IMR-90 (cell line): ENCODE results near the gene EVI5. TPM values are rescaled to one million over a fixed set of nuclear protein-coding genes. Genes with fewer than 3 reads are reported as not detected.

ENCODE experiments used
- ATAC-seq: fragments of 200-7000 bp; cut with Tn5 transposase; 2 replicates; pipeline ENCODE4 v1.9.1; 2020; ENCODE audit warnings: low read depth, mild to moderate bottlenecking, moderate library complexity
- BruUV-seq: library from RNA; stranded (reverse); fragments of 400-500 nt; replicated peaks from 2 replicates; lab custom pipeline; 2021; lab: Mats Ljungman, UMichigan
- CTCF ChIA-PET: fragments of 300-600 bp; formaldehyde crosslinking; extraction: SDS; loops from one replicate; lab custom pipeline; 2021; ENCODE audit warnings: antibody characterized with exemption; lab: Yijun Ruan, JAX
- POLR2A ChIA-PET: fragments of 300-600 bp; sonication (Branson Sonifier 250); formaldehyde crosslinking; loops from one replicate; lab custom pipeline; 2022; ENCODE audit warnings: antibody characterized with exemption; ENCODE audit not compliant: unreplicated experiment; lab: Charles Lee
- DNase-seq: peaks from one replicate; pipeline ENCODE4 v3.0.0; 2013
- H2AFZ ChIP-seq: replicated peaks from 2 replicates; pipeline ENCODE3; 2013; ENCODE audit warnings: low read length, mild to moderate bottlenecking; ENCODE audit not compliant: poor library complexity
- H2AK5ac ChIP-seq: 2 replicates; pipeline ENCODE4 v1.6.1; 2013; ENCODE audit warnings: low read depth, low read length, inconsistent platforms
- H2AK9ac ChIP-seq: replicated peaks from 2 replicates; pipeline ENCODE3; 2013; ENCODE audit warnings: mild to moderate bottlenecking, low read depth, low read length, moderate library complexity; ENCODE audit not compliant: poor library complexity
- H2BK120ac ChIP-seq: 2 replicates; pipeline ENCODE4 v1.6.1; 2013; ENCODE audit warnings: low read depth, low read length, inconsistent platforms
- H2BK15ac ChIP-seq: 3 replicates; pipeline ENCODE4 v1.6.1; 2013; ENCODE audit warnings: low read depth, low read length, inconsistent platforms
- H2BK20ac ChIP-seq: 2 replicates; pipeline ENCODE4 v1.6.1; 2013; ENCODE audit warnings: low read depth, mild to moderate bottlenecking, inconsistent platforms, low read length, moderate library complexity
- H2BK5ac ChIP-seq: 2 replicates; pipeline ENCODE4 v1.6.1; 2013; ENCODE audit warnings: mild to moderate bottlenecking, low read depth, low read length, inconsistent platforms; ENCODE audit not compliant: poor library complexity, severe bottlenecking
- H3K14ac ChIP-seq: replicated peaks from 2 replicates; pipeline ENCODE4 v1.6.1; 2013; ENCODE audit warnings: low read depth, low read length, inconsistent platforms
- H3K18ac ChIP-seq: 2 replicates; pipeline ENCODE4 v1.6.1; 2013; ENCODE audit warnings: low read depth, low read length, control low read depth
- H3K23ac ChIP-seq: 2 replicates; pipeline ENCODE4 v1.6.1; 2013; ENCODE audit warnings: low read depth, low read length, inconsistent platforms
- H3K27ac ChIP-seq: 2 replicates; pipeline ENCODE4 v1.5.1; 2013; ENCODE audit warnings: mild to moderate bottlenecking, control low read depth, low read length; ENCODE audit not compliant: insufficient read depth
- H3K27me3 ChIP-seq: 2 replicates; pipeline ENCODE4 v1.6.1; 2013; ENCODE audit warnings: low read length; ENCODE audit not compliant: control insufficient read depth, insufficient read depth
- H3K36me3 ChIP-seq: 2 replicates; pipeline ENCODE4 v1.6.1; 2013; ENCODE audit warnings: low read length, mixed read lengths; ENCODE audit not compliant: control insufficient read depth, insufficient read depth
- H3K4ac ChIP-seq: 2 replicates; pipeline ENCODE4 v1.6.1; 2013; ENCODE audit warnings: low read depth, low read length, inconsistent platforms
- H3K4me1 ChIP-seq: 2 replicates; pipeline ENCODE4 v1.6.1; 2013; ENCODE audit warnings: low read length, mixed read lengths; ENCODE audit not compliant: control insufficient read depth, insufficient read depth
- H3K4me2 ChIP-seq: 2 replicates; pipeline ENCODE4 v1.6.1; 2013; ENCODE audit warnings: low read depth, mild to moderate bottlenecking, control low read depth, low read length, moderate library complexity
- H3K4me3 ChIP-seq: 2 replicates; pipeline ENCODE4 v1.5.1; 2013; ENCODE audit warnings: low read depth, mild to moderate bottlenecking, control low read depth, low read length, moderate library complexity; ENCODE audit not compliant: insufficient read depth
- H3K56ac ChIP-seq: 2 replicates; pipeline ENCODE4 v1.6.1; 2013; ENCODE audit warnings: low read length, inconsistent platforms; ENCODE audit not compliant: insufficient read depth; ENCODE audit errors: extremely low read depth
- H3K79me1 ChIP-seq, 2 experiments: 2 replicates each; pipeline ENCODE4 v1.6.1; 2013; ENCODE audit warnings: low read length in 2 of 2, inconsistent platforms in 1 of 2, low read depth in 1 of 2
- H3K9ac ChIP-seq: 2 replicates; pipeline ENCODE4 v1.6.1; 2013; ENCODE audit warnings: low read depth, low read length, control low read depth
- H3K9me1 ChIP-seq: 2 replicates; pipeline ENCODE4 v1.6.1; 2013; ENCODE audit warnings: low read length, inconsistent platforms; ENCODE audit not compliant: insufficient read depth
- H3K9me3 ChIP-seq: 2 replicates; pipeline ENCODE4 v1.6.1; 2013; ENCODE audit warnings: low read length; ENCODE audit not compliant: control insufficient read depth, insufficient read depth
- H4K20me1 ChIP-seq: 2 replicates; pipeline ENCODE4 v1.6.1; 2013; ENCODE audit warnings: low read length, inconsistent platforms; ENCODE audit not compliant: insufficient read depth
- H4K5ac ChIP-seq: 2 replicates; pipeline ENCODE4 v1.6.1; 2013; ENCODE audit warnings: mild to moderate bottlenecking, low read depth, low read length, control low read depth
- H4K8ac ChIP-seq, 2 experiments: 2 replicates each; pipeline ENCODE4 v1.6.1; 2013; ENCODE audit warnings: low read depth in 2 of 2, low read length in 2 of 2, control low read depth in 1 of 2, inconsistent platforms in 1 of 2
- H4K91ac ChIP-seq: 2 replicates; pipeline ENCODE4 v1.6.1; 2013; ENCODE audit warnings: low read depth, low read length, inconsistent platforms; ENCODE audit not compliant: insufficient read depth
- BHLHE40 ChIP-seq: fragments of 150-350 bp; IDR thresholded peaks from 2 replicates; pipeline ENCODE4 v1.6.1; 2016; ENCODE audit warnings: mild to moderate bottlenecking, low read depth, low read length
- CHD1 ChIP-seq: IDR thresholded peaks from 2 replicates; pipeline ENCODE4 v1.6.1; 2012; ENCODE audit warnings: low read depth, low read length, improper control_type of control experiment
- FOS ChIP-seq: fragments of 150-350 bp; IDR thresholded peaks from 2 replicates; pipeline ENCODE4 v1.6.1; 2016; ENCODE audit warnings: low read depth, low read length
- MAFK ChIP-seq: IDR thresholded peaks from 2 replicates; pipeline ENCODE4 v1.6.1; 2012; ENCODE audit warnings: low read depth, low read length, improper control_type of control experiment
- MAZ ChIP-seq: IDR thresholded peaks from 2 replicates; pipeline ENCODE4 v1.6.1; 2012; ENCODE audit warnings: low read depth, mild to moderate bottlenecking, low read length, improper control_type of control experiment, moderate library complexity, borderline replicate concordance
- MXI1 ChIP-seq: IDR thresholded peaks from 2 replicates; pipeline ENCODE4 v1.6.1; 2012; ENCODE audit warnings: low read depth, mild to moderate bottlenecking, low read length, moderate library complexity, borderline replicate concordance
- NFE2L2 ChIP-seq: fragments of 150-350 bp; IDR thresholded peaks from 2 replicates; pipeline ENCODE4 v1.6.1; 2016; ENCODE audit warnings: low read depth, mild to moderate bottlenecking, low read length
- POLR2A ChIP-seq: IDR thresholded peaks from 2 replicates; pipeline ENCODE4 v1.6.1; 2012; ENCODE audit warnings: mild to moderate bottlenecking, low read depth, low read length
- RAD21 ChIP-seq: IDR thresholded peaks from 2 replicates; pipeline ENCODE4 v1.6.1; 2012; ENCODE audit warnings: low read length, improper control_type of control experiment
- RCOR1 ChIP-seq: IDR thresholded peaks from 2 replicates; pipeline ENCODE4 v1.6.1; 2012; ENCODE audit warnings: mild to moderate bottlenecking, low read length, improper control_type of control experiment; ENCODE audit not compliant: insufficient replicate concordance
- RFX5 ChIP-seq: IDR thresholded peaks from 2 replicates; pipeline ENCODE4 v1.8.0; 2012; ENCODE audit warnings: low read depth, mild to moderate bottlenecking, low read length, moderate library complexity
- SMC3 ChIP-seq: fragments of 150-350 bp; IDR thresholded peaks from 2 replicates; pipeline ENCODE4 v1.6.1; 2016; ENCODE audit warnings: low read depth, mild to moderate bottlenecking, antibody characterized with exemption, low read length, moderate library complexity
- WGBS, 2 experiments: methylation state at CpG; one replicate each; pipeline versions ENCODE4 v1.1.5 to v1.1.7; 2013; ENCODE audit warnings: missing lambda C conversion rate in 2 of 2; ENCODE audit not compliant: insufficient read length in 1 of 2; ENCODE audit errors: extremely low coverage in 2 of 2; 5-methylcytosine and 5-hydroxymethylcytosine counted together
- dilution Hi-C: fragments of 300-500 bp; cut with HindIII; formaldehyde crosslinking; loops from one replicate; pipeline ENCODE4 v1.14.3; 2018; ENCODE audit warnings: low sequenced_read_pairs; ENCODE audit not compliant: unreplicated experiment
- in situ Hi-C: fragments of 300-500 bp; cut with MboI; formaldehyde crosslinking; loops from 3 replicates; pipeline ENCODE4 v1.14.3; 2019; ENCODE audit warnings: low sequenced_read_pairs, inconsistent platforms, mixed read lengths
- intact Hi-C: fragments of 100-400 bp; cut with micrococcal nuclease; formaldehyde crosslinking; loops from 2 replicates; pipeline ENCODE4 v1.10.0; 2022
- polyA plus RNA-seq, 3 experiments: library from polyadenylated mRNA; depleted of rRNA; stranded (reverse); fragments of >200 nt; gene quantifications; 2 replicates each; pipeline ENCODE4 v1.2.3, GENCODE V29; 2012; ENCODE audit warnings: low replicate concordance in 1 of 3
- total RNA-seq: library from RNA; depleted of rRNA; stranded (reverse); fragments of >200 nt; gene quantifications from 2 replicates; pipeline ENCODE4 v1.2.3, GENCODE V29; 2012
- TF ChIP-seq, protein P1 (sequence below): fragments of 150-350 bp; IDR thresholded peaks from 2 replicates; pipeline ENCODE4 v1.6.1; 2017; ENCODE audit warnings: mild to moderate bottlenecking, antibody characterized with exemption, low read length, low read depth
- TF ChIP-seq, protein P2 (sequence below): fragments of 150-350 bp; IDR thresholded peaks from 2 replicates; pipeline ENCODE4 v1.6.1; 2016; ENCODE audit warnings: low read depth, mild to moderate bottlenecking, low read length, moderate library complexity, borderline replicate concordance
- TF ChIP-seq, protein P3 (sequence below): conservative IDR thresholded peaks from 2 replicates; pipeline ENCODE4 v1.5.1; 2012; ENCODE audit warnings: mild to moderate bottlenecking, low read depth, low read length, improper control_type of control experiment

Gene EVI5
- total and polyA plus RNA-seq, 2 of the 4 experiments (the other 2 are of a cell fraction), result 13.9 to 26.9 TPM

DNA sequence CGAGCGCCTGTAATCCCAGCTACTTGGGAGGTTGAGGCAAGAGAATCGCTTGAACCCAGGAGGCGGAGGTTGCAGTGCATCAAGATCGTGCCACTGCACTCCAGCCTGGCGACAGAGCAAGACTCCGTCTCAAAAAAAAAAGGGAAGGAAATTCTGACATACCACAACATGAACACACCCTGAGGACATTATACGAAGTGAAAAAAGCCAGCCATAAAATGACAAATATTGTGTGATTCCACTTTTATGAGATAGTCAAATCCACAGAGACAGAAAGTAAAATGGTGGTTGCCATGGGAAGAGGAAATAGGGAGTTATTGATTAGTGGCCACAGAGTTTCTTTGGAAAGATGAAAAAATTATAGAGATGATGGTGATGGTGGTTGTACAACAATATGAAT lies 41.7 kb downstream of the EVI5 start:
- TF ChIP-seq, protein P1, sequence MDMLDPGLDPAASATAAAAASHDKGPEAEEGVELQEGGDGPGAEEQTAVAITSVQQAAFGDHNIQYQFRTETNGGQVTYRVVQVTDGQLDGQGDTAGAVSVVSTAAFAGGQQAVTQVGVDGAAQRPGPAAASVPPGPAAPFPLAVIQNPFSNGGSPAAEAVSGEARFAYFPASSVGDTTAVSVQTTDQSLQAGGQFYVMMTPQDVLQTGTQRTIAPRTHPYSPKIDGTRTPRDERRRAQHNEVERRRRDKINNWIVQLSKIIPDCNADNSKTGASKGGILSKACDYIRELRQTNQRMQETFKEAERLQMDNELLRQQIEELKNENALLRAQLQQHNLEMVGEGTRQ, result no peak
- TF ChIP-seq, protein P2, sequence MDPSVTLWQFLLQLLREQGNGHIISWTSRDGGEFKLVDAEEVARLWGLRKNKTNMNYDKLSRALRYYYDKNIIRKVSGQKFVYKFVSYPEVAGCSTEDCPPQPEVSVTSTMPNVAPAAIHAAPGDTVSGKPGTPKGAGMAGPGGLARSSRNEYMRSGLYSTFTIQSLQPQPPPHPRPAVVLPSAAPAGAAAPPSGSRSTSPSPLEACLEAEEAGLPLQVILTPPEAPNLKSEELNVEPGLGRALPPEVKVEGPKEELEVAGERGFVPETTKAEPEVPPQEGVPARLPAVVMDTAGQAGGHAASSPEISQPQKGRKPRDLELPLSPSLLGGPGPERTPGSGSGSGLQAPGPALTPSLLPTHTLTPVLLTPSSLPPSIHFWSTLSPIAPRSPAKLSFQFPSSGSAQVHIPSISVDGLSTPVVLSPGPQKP, result no peak
- TF ChIP-seq CHD1, result no peak
- no peak for TF ChIP-seq SMC3
- no peak for TF ChIP-seq POLR2A
- no peak for TF ChIP-seq RAD21
- TF ChIP-seq, protein P3, sequence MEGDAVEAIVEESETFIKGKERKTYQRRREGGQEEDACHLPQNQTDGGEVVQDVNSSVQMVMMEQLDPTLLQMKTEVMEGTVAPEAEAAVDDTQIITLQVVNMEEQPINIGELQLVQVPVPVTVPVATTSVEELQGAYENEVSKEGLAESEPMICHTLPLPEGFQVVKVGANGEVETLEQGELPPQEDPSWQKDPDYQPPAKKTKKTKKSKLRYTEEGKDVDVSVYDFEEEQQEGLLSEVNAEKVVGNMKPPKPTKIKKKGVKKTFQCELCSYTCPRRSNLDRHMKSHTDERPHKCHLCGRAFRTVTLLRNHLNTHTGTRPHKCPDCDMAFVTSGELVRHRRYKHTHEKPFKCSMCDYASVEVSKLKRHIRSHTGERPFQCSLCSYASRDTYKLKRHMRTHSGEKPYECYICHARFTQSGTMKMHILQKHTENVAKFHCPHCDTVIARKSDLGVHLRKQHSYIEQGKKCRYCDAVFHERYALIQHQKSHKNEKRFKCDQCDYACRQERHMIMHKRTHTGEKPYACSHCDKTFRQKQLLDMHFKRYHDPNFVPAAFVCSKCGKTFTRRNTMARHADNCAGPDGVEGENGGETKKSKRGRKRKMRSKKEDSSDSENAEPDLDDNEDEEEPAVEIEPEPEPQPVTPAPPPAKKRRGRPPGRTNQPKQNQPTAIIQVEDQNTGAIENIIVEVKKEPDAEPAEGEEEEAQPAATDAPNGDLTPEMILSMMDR, result no peak
- no peak for TF ChIP-seq NFE2L2
- TF ChIP-seq MXI1, result no peak
- TF ChIP-seq MAZ, result no peak
- TF ChIP-seq MAFK, result no peak
- no peak for TF ChIP-seq BHLHE40
- no peak for TF ChIP-seq RCOR1
- TF ChIP-seq RFX5, result no peak
- TF ChIP-seq FOS, result no peak
- in situ Hi-C loops, result no loop called here

More for the DNA sequence above, 41.7 kb downstream of the EVI5 start:
- intact Hi-C loops, result no loop called here
- Histone ChIP-seq H3K23ac (no peak overlapping the region), H3K9ac (no peak overlapping the region), H4K20me1 (peaks cover 9% of the 10 kb centered on the region; the same call in 1 of the 2 replicates), H4K91ac (no peak overlapping the region), H4K8ac (no peak overlapping the region), H3K4me1 (0 out of 2 replicates have a peak, but pooled peaks cover 2% of the 10 kb centered on the region), H3K79me1 (peaks cover 21 to 34% of the 10 kb centered on the region in 2 experiments), H2BK120ac (no peak overlapping the region), H3K56ac (no peak overlapping the region), H3K4me2 (no peak overlapping the region), H3K27ac (no peak overlapping the region), H2BK15ac (no peak overlapping the region), H3K9me3 (no peaks in the 10 kb centered on the region), H2AK9ac (no peak overlapping the region), H2BK20ac (no peak overlapping the region), H3K9me1 (peaks cover 5% of the 10 kb centered on the region; the same call in 1 of the 2 replicates), H3K27me3 (no peaks in the 10 kb centered on the region), H3K14ac (no peak overlapping the region), H3K4me3 (no peak overlapping the region), H3K36me3 (peaks cover 2% of the 10 kb centered on the region; the same call in 1 of the 2 replicates), H2BK5ac (no peak overlapping the region), H2AK5ac (no peak overlapping the region), H3K18ac (no peak overlapping the region), H2AFZ (no peak overlapping the region), H3K4ac (no peak overlapping the region), H4K5ac (no peak overlapping the region)
- ChIA-PET POLR2A (no interaction called here), CTCF (interaction anchor here (0.7 kb wide), 2 partner anchors 27 to 236 kb away, joined by 3 to 4 read pairs; no protein-coding TSS in a partner anchor)
- ATAC-seq (no peak), DNase-seq (no peak)
- dilution Hi-C loops, result no loop called here
- BruUV-seq, result no TSS peak
- WGBS, 2 experiments, result 100% methylated on average over 2 of the region's 8 CpGs; no CpG with 5 or more reads in 1 of the 2 experiments
